DOHH2 (cell line): ENCODE results near the gene MEGF11.

Experiments
- CTCF ChIP-seq: fragments of 200-600 bp; sonication (generic); IDR thresholded peaks from one replicate; pipeline ENCODE4 v1.5.1; 2014; ENCODE audit warnings: antibody characterized with exemption, mild to moderate bottlenecking, low read depth, low read length; ENCODE audit not compliant: poor library complexity, severe bottlenecking
- EZH2phosphoT487 ChIP-seq: fragments of 200-600 bp; sonication (generic); IDR thresholded peaks from 2 replicates; pipeline ENCODE4 v1.6.1; 2017; ENCODE audit warnings: borderline replicate concordance, mild to moderate bottlenecking, antibody characterized with exemption, low read length, moderate library complexity, mixed read lengths

- TF ChIP-seq EZH2phosphoT487 (no peak), CTCF (no peak)
Measured at GRCh38 chr15:65985387-65985786, 268.2 kb downstream of the MEGF11 start.
